ENCODE data around the gene ZC3H11A.
"Not testable (repeated sequence)": the region's sequence is repeated elsewhere in the genome, so short reads cannot be mapped to it uniquely, and the experiment has no call there.

ZC3H11A gene

DNA sequence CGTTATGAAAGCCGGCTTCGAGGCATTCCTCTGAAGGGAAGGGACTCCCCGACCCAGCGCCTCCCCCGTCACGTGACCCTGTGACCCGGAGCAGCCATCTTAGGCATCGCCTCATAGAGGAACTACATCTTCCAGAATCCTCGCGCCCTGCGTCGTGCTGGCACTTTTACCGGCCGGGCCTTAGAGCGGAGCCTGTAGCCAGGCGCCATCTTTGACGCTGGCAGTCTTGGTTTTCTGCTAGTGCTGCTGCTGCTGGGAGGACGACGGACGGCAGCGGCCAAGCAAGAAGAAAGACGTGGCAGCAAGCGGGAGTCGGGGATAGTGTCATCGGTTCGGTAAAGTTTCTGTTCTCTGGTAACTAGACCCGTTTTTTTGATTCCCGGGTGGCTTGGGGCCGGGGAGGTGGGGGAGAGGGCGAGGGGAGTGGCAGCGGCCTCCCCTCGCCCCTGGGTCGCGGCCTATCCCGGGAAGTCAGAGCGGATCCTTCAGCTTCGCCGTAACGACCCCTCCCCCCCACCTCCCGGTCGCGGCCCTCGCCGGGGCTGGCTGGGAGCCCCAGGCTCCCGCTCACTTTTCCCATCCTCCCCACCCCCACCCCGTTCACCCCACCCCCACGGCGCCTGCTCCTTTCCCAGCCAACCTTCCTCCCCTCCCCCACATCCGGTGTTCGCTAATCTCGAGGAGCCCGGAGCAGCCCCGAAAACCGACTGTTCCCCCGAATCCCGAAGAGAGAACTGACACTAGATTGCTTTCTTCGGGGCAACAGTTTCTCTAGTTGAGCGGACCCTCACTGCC lies at the start of gene ZC3H11A, which contains the start of gene ZBED6:
Gene ZC3H11A, plus strand, starts transcription at position 183 of the 795 bp plus-strand sequence. CDS start 21,448 bp downstream, outside the sequence.
Gene ZBED6, plus strand, starts transcription at position 183 of the 795 bp plus-strand sequence. CDS start 1,900 bp downstream, outside the sequence.
- peaks cover 13% of the 10 kb centered on the region for H3K4me1 ChIP-seq
- H3K36me3 ChIP-seq (ENCODE audit: control insufficient read depth, insufficient read depth, low read length): no peaks in the 10 kb centered on the region

DNA sequence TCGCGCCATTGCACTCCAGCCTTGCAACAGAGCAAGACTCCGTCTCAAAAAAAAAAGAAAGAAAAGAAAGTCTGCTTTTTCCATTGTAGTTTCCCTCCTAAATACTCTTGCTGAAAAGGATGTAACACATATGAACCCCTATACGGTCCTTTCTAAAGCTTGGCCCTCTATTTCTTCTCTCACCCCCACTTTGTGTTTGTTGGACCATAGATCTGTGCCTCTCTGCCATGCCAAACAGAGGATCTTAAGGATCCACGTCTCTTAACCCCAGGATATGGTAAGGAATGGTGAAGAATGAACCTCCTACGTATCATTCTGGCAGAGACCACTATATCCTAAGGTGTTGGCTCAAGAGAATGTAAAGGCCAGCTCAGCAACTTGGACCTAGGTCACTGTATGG lies 49.1 kb upstream of the ZC3H11A start:
- TF ChIP-seq, protein P1, sequence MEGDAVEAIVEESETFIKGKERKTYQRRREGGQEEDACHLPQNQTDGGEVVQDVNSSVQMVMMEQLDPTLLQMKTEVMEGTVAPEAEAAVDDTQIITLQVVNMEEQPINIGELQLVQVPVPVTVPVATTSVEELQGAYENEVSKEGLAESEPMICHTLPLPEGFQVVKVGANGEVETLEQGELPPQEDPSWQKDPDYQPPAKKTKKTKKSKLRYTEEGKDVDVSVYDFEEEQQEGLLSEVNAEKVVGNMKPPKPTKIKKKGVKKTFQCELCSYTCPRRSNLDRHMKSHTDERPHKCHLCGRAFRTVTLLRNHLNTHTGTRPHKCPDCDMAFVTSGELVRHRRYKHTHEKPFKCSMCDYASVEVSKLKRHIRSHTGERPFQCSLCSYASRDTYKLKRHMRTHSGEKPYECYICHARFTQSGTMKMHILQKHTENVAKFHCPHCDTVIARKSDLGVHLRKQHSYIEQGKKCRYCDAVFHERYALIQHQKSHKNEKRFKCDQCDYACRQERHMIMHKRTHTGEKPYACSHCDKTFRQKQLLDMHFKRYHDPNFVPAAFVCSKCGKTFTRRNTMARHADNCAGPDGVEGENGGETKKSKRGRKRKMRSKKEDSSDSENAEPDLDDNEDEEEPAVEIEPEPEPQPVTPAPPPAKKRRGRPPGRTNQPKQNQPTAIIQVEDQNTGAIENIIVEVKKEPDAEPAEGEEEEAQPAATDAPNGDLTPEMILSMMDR (IDR thresholded peaks at IDR 0.05): no peak
- Histone ChIP-seq H2AFZ (no peak overlapping the region), H3K4me2 (ENCODE audit: low read length) (no peak overlapping the region)

More for the DNA sequence above, at the start of gene ZC3H11A, which contains the start of gene ZBED6:
- peak within 1 kb of the TSS; percentile 90 for H3K27ac ChIP-seq
- peak within 1 kb of the TSS; percentile 93 for H3K4me2 ChIP-seq (ENCODE audit: low read length)
- H2AFZ ChIP-seq: peak within 1 kb of the TSS; percentile 68
- peak within 1 kb of the TSS; percentile 90 for H3K4me3 ChIP-seq (ENCODE audit: low read depth, low read length)
- peaks cover 31% of the 10 kb centered on the region for H3K79me2 ChIP-seq
- peak within 1 kb of the TSS; percentile 73 for H3K9ac ChIP-seq
- H3K9me3 ChIP-seq (ENCODE audit: control insufficient read depth, low read length): no peaks in the 10 kb centered on the region
- TF ChIP-seq, protein P1 (IDR thresholded peaks at IDR 0.05): no peak
- no peaks in the 10 kb centered on the region for H3K27me3 ChIP-seq (ENCODE audit: control insufficient read depth, insufficient read depth, low read length)

DNA sequence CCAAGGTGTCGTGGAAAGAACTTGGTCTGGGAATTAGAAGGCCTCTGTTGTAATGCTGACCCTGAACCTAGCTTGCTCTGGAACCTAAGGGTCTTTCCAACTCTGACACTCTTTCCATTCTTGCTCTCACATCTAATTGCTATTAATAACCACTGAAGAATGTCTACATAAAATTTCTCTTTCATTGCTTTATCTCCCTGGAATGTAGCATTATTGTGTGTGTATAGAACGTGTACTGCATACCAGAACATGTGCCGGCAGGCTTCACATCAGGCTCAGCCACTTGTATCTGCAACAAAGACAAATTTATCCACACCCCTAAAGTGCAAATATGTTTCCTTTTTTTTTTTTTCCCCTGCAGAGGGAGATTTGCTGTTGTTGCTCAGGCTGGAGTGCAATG lies 44.4 kb upstream of the ZC3H11A start:
- H3K4me3 ChIP-seq (ENCODE audit: low read depth, low read length): no peak overlapping the region
- H3K27ac ChIP-seq: no peak overlapping the region
- H3K79me2 ChIP-seq: no peaks in the 10 kb centered on the region
- no peaks in the 10 kb centered on the region for H3K36me3 ChIP-seq (ENCODE audit: control insufficient read depth, insufficient read depth, low read length)
- H3K4me1 ChIP-seq: no peaks in the 10 kb centered on the region
- no peak overlapping the region for H3K4me2 ChIP-seq (ENCODE audit: low read length)
- no peak overlapping the region for H2AFZ ChIP-seq
- no peak overlapping the region for H3K9ac ChIP-seq
- TF ChIP-seq, protein P1 (IDR thresholded peaks at IDR 0.05): no peak
- H3K27me3 ChIP-seq (ENCODE audit: control insufficient read depth, insufficient read depth, low read length): no peaks in the 10 kb centered on the region
- H3K9me3 ChIP-seq (ENCODE audit: control insufficient read depth, low read length): no peaks in the 10 kb centered on the region

More for the DNA sequence above, 49.1 kb upstream of the ZC3H11A start:
- Histone ChIP-seq H3K79me2 (no peaks in the 10 kb centered on the region), H3K9ac (no peak overlapping the region), H3K27ac (no peak overlapping the region), H3K4me1 (no peaks in the 10 kb centered on the region), H3K4me3 (ENCODE audit: low read depth, low read length) (no peak overlapping the region), H3K9me3 (ENCODE audit: control insufficient read depth, low read length) (no peaks in the 10 kb centered on the region), H3K27me3 (ENCODE audit: control insufficient read depth, insufficient read depth, low read length) (no peaks in the 10 kb centered on the region), H3K36me3 (ENCODE audit: control insufficient read depth, insufficient read depth, low read length) (no peaks in the 10 kb centered on the region)

DNA sequence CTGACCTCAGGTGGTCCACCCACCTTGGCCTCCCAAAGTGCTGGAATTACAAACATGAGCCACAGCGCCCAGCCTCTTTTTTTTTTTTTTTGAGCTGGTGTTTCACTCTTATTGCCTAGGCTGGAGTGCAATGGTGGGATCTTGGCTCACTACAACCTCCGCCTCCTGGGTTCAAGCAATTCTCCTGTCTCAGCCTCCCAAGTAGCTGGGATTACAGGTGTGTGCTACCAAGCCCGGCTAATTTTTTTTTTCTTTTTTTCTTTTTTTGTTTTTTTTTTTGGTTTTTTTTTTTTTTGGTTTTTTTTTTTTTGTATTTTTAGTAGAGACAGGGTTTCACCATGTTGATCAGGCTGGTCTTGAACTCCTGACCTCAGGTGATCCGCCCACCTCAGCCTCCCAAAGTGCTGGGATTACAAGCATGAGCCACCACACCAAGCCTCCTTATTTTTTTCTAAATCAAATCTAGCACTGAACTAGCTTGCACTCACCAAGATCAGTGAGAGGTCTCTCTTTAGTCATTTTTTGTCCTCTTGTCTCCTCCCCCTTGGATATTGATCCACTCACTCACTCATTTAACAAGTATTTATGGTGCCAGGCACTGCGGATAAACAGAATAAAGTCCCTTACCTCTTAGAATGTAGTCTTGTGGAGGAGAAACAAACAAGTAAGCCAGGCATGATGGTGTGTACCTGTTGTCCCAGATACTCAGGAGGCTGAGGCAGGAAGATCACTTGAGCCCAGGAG lies 43.6 kb upstream of the ZC3H11A start:
- not testable (repeated sequence) for H3K79me2 ChIP-seq, H3K4me1 ChIP-seq, H3K27ac ChIP-seq

DNA sequence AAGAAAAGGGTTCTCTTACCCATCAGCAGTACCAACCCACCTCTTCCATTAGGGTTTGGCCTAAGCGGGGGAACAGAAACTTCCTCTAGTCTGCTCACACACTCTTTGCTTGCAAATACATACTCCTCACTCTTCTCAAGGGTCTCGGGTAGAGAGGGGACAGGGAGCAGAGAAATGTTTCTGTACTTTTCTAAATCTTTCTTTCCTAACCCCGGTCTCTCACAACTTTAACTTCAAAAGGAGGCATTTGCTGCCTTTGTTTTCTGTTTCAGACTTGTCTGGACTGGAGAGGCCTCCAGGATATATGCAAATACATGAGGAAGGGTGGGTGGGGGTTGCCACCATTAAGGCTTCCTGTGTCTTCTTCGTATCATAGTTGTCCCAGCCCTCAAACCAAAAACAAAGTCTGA lies 41.0 kb upstream of the ZC3H11A start:
- TF ChIP-seq, protein P1 (IDR thresholded peaks at IDR 0.05): no peak
- no peaks in the 10 kb centered on the region for H3K79me2 ChIP-seq
- no peak overlapping the region for H3K4me2 ChIP-seq (ENCODE audit: low read length)
- H3K36me3 ChIP-seq (ENCODE audit: control insufficient read depth, insufficient read depth, low read length): no peaks in the 10 kb centered on the region
- H3K27me3 ChIP-seq (ENCODE audit: control insufficient read depth, insufficient read depth, low read length): no peaks in the 10 kb centered on the region
- H3K9ac ChIP-seq: no peak overlapping the region
- H2AFZ ChIP-seq: no peak overlapping the region
- no peak overlapping the region for H3K27ac ChIP-seq
- H3K4me3 ChIP-seq (ENCODE audit: low read depth, low read length): no peak overlapping the region
- no peaks in the 10 kb centered on the region for H3K9me3 ChIP-seq (ENCODE audit: control insufficient read depth, low read length)
- H3K4me1 ChIP-seq: no peaks in the 10 kb centered on the region

More for the DNA sequence above, 43.6 kb upstream of the ZC3H11A start:
- not testable (repeated sequence) for H3K4me2 ChIP-seq (ENCODE audit: low read length); H2AFZ ChIP-seq; H3K27me3 ChIP-seq (ENCODE audit: control insufficient read depth, insufficient read depth, low read length); H3K9ac ChIP-seq; H3K9me3 ChIP-seq (ENCODE audit: control insufficient read depth, low read length); H3K4me3 ChIP-seq (ENCODE audit: low read depth, low read length); H3K36me3 ChIP-seq (ENCODE audit: control insufficient read depth, insufficient read depth, low read length)

Measured in parathyroid adenoma (tissue), 2 donors.